CD4-positive, alpha-beta T cell (primary cell): ENCODE data around the gene TMEM131L. TPM values are rescaled to one million over a fixed set of nuclear protein-coding genes. Genes with fewer than 3 reads are reported as not detected.

ENCODE experiments used
- ATAC-seq: fragments of 200-7000 bp; cut with Tn5 transposase; one replicate; pipeline ENCODE4 v1.10.0; 2022; ENCODE audit warnings: mild to moderate bottlenecking; ENCODE audit not compliant: poor library complexity
- CTCF ChIA-PET: fragments of 350-600 bp; sonication (Branson Sonifier 250); formaldehyde crosslinking; loops from one replicate; lab custom pipeline; 2021; ENCODE audit warnings: antibody characterized with exemption, inconsistent platforms; lab: Charles Lee
- POLR2A ChIA-PET: fragments of 350-600 bp; sonication (Branson Sonifier 250); formaldehyde crosslinking; loops from one replicate; lab custom pipeline; 2021; ENCODE audit warnings: antibody characterized with exemption, inconsistent platforms; lab: Charles Lee
- DNase-seq, 14 experiments: peaks; one replicate each; pipeline ENCODE4 v3.0.0-alpha.2; 2013 to 2020; ENCODE audit warnings: mixed read lengths in 2 of 14
- H3K27ac ChIP-seq, 2 donors: one replicate each; pipeline versions ENCODE4 v1.5.1 to v1.7.0; 2013; ENCODE audit warnings: low read length in 2 of 2, low read depth in 1 of 2, mild to moderate bottlenecking in 1 of 2
- H3K27me3 ChIP-seq, 2 experiments: 1 replicate in 1 of 2; 2 replicates in 1 of 2; pipeline versions ENCODE4 v1.6.1 to v1.7.0; 2013; ENCODE audit warnings: low read length in 2 of 2, control low read depth in 1 of 2, mild to moderate bottlenecking in 1 of 2, moderate library complexity in 1 of 2; ENCODE audit not compliant: insufficient read depth in 2 of 2, control insufficient read depth in 1 of 2
- H3K36me3 ChIP-seq: one replicate; pipeline ENCODE4 v1.6.1; 2013; ENCODE audit warnings: low read length, control low read depth; ENCODE audit not compliant: insufficient read depth
- H3K4me1 ChIP-seq: one replicate; pipeline ENCODE4 v1.6.1; 2013; ENCODE audit warnings: low read length, control low read depth; ENCODE audit not compliant: insufficient read depth
- H3K4me3 ChIP-seq: one replicate; pipeline ENCODE4 v1.5.1; 2013; ENCODE audit warnings: mild to moderate bottlenecking, low read length, moderate library complexity
- H3K9me3 ChIP-seq, 2 experiments: 1 replicate in 1 of 2; 2 replicates in 1 of 2; pipeline versions ENCODE4 v1.6.1 to v1.7.0; 2013; ENCODE audit warnings: low read length in 2 of 2, mild to moderate bottlenecking in 2 of 2, control low read depth in 1 of 2, moderate library complexity in 1 of 2; ENCODE audit not compliant: control insufficient read depth in 1 of 2, insufficient read depth in 1 of 2
- H3K27ac Mint-ChIP-seq: one replicate; pipeline ENCODE4 v1.8.0; 2020; ENCODE audit warnings: mixed read lengths
- H3K27me3 Mint-ChIP-seq: one replicate; pipeline ENCODE4 v1.8.0; 2021; ENCODE audit warnings: mixed read lengths
- H3K36me3 Mint-ChIP-seq: one replicate; pipeline ENCODE4 v1.8.0; 2021; ENCODE audit warnings: low read depth, mixed read lengths
- H3K4me1 Mint-ChIP-seq: one replicate; pipeline ENCODE4 v1.8.0; 2021; ENCODE audit warnings: low read depth, mixed read lengths
- H3K4me3 Mint-ChIP-seq: one replicate; pipeline ENCODE4 v1.8.0; 2020; ENCODE audit warnings: mild to moderate bottlenecking, mixed read lengths
- H3K9me3 Mint-ChIP-seq: one replicate; pipeline ENCODE4 v1.8.0; 2020; ENCODE audit warnings: mixed read lengths
- CTCF ChIP-seq: fragments of 200-600 bp; IDR thresholded peaks from one replicate; pipeline ENCODE4 v1.8.0; 2022; ENCODE audit warnings: antibody characterized with exemption, mild to moderate bottlenecking
- intact Hi-C, 2 experiments: fragments of 100-400 bp; cut with DNase I in 1 of 2; cut with micrococcal nuclease in 1 of 2; formaldehyde crosslinking; loops; one replicate each; pipeline versions ENCODE4 v1.15.1 to v1.9.0; 2023 to 2025; cut with DNase I, micrococcal nuclease
- total RNA-seq, 174 experiments: library from RNA in 2 of 174; stranded (reverse) in 2 of 174; gene quantifications; one replicate each; pipeline ENCODE4 v1.2.3 and lab custom pipeline; 2021 to 2026

TMEM131L gene
- total RNA-seq, 2 experiments from 2014 or later: 101 to 106 TPM

GRCh38 chr4:153509724-153510123 lies 43.6 kb downstream of the TMEM131L start:
- no peaks in the 10 kb centered on the region for H3K27me3 Mint-ChIP-seq
- peaks cover 88% of the 10 kb centered on the region for H3K4me1 Mint-ChIP-seq
- H3K4me3 Mint-ChIP-seq: no peak overlapping the region
- peak overlapping the region; percentile 64 for H3K27ac Mint-ChIP-seq
- intact Hi-C loops: no loop called here
- ATAC-seq: no peak
- POLR2A ChIA-PET: interaction anchor here (1.5 to 2.7 kb wide), 2 partner anchors 11 to 12 kb away, joined by 7 to 16 read pairs; no protein-coding TSS in a partner anchor
- Histone ChIP-seq H3K27ac (no peak overlapping the region), H3K36me3 (peaks cover 44% of the 10 kb centered on the region), H3K9me3 (no peaks in the 10 kb centered on the region), H3K27me3 (no peaks in the 10 kb centered on the region), H3K4me1 (peaks cover 38% of the 10 kb centered on the region), H3K4me3 (no peak overlapping the region)
- H3K9me3 Mint-ChIP-seq: no peaks in the 10 kb centered on the region
- H3K36me3 Mint-ChIP-seq: peaks cover 83% of the 10 kb centered on the region
- CTCF ChIA-PET: no interaction called here
- no peak for DNase-seq
- TF ChIP-seq CTCF: no peak

- intact Hi-C loops: no loop called here
- no peaks in the 10 kb centered on the region for H3K9me3 ChIP-seq
- no peak for DNase-seq
- H3K36me3 Mint-ChIP-seq: peaks cover 82% of the 10 kb centered on the region
- no peaks in the 10 kb centered on the region for H3K27me3 ChIP-seq
- peaks cover 41% of the 10 kb centered on the region for H3K36me3 ChIP-seq
- H3K4me1 Mint-ChIP-seq: peaks cover 88% of the 10 kb centered on the region
- peak overlapping the region; percentile 64 for H3K27ac Mint-ChIP-seq
- H3K27ac ChIP-seq: no peak overlapping the region
- ChIA-PET CTCF (no interaction called here), POLR2A (interaction anchor here (0.6 to 2.7 kb wide), 3 partner anchors 11 to 73 kb away, joined by 3 to 16 read pairs (median 7); no protein-coding TSS in a partner anchor)
- H3K4me1 ChIP-seq: peaks cover 40% of the 10 kb centered on the region
- ATAC-seq: no peak
- no peak for TF ChIP-seq CTCF
- no peaks in the 10 kb centered on the region for H3K9me3 Mint-ChIP-seq
- H3K4me3 Mint-ChIP-seq: no peak overlapping the region
- no peaks in the 10 kb centered on the region for H3K27me3 Mint-ChIP-seq
- no peak overlapping the region for H3K4me3 ChIP-seq
Measured at GRCh38 chr4:153510252-153511001, 44.3 kb downstream of the TMEM131L start.

- peaks cover 85% of the 10 kb centered on the region for H3K4me1 Mint-ChIP-seq
- Histone ChIP-seq H3K9me3 (no peaks in the 10 kb centered on the region), H3K36me3 (peaks cover 35% of the 10 kb centered on the region), H3K27ac (no peak overlapping the region), H3K27me3 (no peaks in the 10 kb centered on the region), H3K4me3 (no peak overlapping the region), H3K4me1 (peaks cover 37% of the 10 kb centered on the region)
- peak overlapping the region; percentile 64 for H3K27ac Mint-ChIP-seq
- no peak for TF ChIP-seq CTCF
- intact Hi-C loops: no loop called here
- ChIA-PET CTCF (no interaction called here), POLR2A (interaction anchor here (0.6 to 2.7 kb wide), 2 partner anchors 13 to 72 kb away, joined by 3 to 16 read pairs; no protein-coding TSS in a partner anchor)
- DNase-seq: no peak
- peaks cover 79% of the 10 kb centered on the region for H3K36me3 Mint-ChIP-seq
- H3K4me3 Mint-ChIP-seq: no peak overlapping the region
- no peaks in the 10 kb centered on the region for H3K9me3 Mint-ChIP-seq
- no peak for ATAC-seq
- H3K27me3 Mint-ChIP-seq: no peaks in the 10 kb centered on the region
Measured at GRCh38 chr4:153511104-153511503, 44.9 kb downstream of the TMEM131L start.
